Measurements from ENCODE around the gene ADGRG3. TPM values are rescaled to one million over a fixed set of nuclear protein-coding genes. Genes with fewer than 3 reads are reported as not detected.

Gene ADGRG3
- total RNA-seq, 1 donor from 2014 or later = not detected

DNA sequence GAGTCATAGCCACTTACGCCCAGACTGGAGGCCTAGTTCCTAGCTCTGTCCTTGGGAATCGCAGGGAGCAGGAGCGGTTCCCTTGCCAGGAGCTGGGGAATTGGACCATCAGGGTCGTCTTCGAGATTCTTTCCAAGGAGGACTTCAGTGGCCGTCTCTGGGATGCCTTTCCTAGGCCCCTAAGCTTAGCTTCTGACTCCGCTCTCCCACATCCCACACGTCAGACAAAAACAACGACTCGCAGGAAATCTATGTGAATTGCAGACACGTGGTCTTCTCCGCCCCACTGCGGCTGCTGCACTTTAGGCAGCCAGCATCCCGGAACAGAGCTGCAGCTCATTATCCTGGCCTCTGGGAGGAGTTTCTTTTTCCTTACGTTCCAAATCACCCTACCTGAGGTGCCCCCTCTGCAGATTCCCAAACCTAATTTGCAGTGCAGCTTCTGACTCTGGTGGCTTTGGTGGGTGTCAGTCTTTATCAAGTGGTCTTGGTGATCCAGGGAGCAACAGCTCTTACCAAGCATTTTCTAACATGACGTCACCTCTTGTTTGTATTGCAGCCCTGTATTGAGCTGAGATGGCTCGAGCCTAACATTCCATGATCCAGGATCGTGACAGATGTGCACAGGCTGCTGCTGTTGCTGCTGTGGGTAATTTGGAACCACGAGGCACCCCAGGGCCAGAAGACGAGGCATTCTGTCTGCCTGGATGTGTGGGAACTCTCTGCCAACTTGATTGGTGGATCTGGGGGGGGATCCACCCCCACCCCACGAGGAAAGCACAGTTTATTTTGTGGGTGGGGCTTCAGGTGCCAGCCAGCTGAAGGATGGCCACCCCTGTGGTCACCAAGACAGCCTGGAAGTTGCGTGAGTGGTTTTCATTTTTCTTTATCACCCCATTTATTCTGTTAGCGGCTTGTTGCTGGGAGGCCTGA, 68.6 kb downstream of the ADGRG3 start:
- Mint-ChIP-seq H3K9me3 (peaks cover 16% of the 10 kb centered on the region), H3K4me1 (ENCODE audit: low read depth) (peaks cover 19% of the 10 kb centered on the region), H3K27me3 (ENCODE audit: insufficient read depth) (no peaks in the 10 kb centered on the region), H3K27ac (peak overlapping the region; percentile 97), H3K4me3 (peak overlapping the region; percentile 97), H3K36me3 (ENCODE audit: low read depth) (peaks cover 10% of the 10 kb centered on the region)
- intact Hi-C loops (cut with micrococcal nuclease) = loop anchor here (5.0 kb wide), 3 partner anchors 259 to 996 kb away; partner anchors contain the start of genes GOT2 and SETD6
- DNase-seq (ENCODE audit: low spot score) = peak; percentile 41

DNA sequence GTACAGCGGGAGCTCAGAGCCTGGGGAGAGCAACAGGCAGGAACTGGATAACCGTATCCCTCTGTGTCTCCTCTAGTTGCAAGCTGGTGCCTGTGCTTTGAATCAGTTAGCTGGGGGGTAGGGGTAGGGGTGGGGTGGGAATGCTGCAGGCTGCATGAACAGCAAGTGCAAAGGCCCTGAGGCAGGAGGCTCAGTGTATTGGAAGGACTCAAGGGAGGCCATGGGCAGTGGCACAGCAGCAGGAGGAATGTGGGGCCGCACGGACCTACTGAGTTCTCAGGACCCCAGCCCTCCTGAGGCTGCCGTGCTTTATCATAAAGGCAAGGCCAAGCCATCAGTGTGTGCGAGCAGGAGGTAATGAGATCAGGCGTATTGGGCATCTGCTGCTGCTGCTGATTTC, 70.7 kb downstream of the ADGRG3 start:
- H3K36me3 Mint-ChIP-seq (ENCODE audit: low read depth) = peaks cover 2% of the 10 kb centered on the region
- no peak for DNase-seq (ENCODE audit: low spot score)
- H3K4me1 Mint-ChIP-seq (ENCODE audit: low read depth) = peaks cover 19% of the 10 kb centered on the region
- H3K9me3 Mint-ChIP-seq = no peaks in the 10 kb centered on the region
- H3K4me3 Mint-ChIP-seq = no peak overlapping the region
- no peak overlapping the region for H3K27ac Mint-ChIP-seq
- intact Hi-C loops (cut with micrococcal nuclease) = loop anchor here (5.0 kb wide), 3 partner anchors 262 to 993 kb away; partner anchors contain the start of genes GOT2 and SETD6
- no peaks in the 10 kb centered on the region for H3K27me3 Mint-ChIP-seq (ENCODE audit: insufficient read depth)

Other genes starting within 250 kb of the ADGRG3 start
- gene CIAPIN1, start 220.9 kb upstream of the ADGRG3 start, total RNA-seq = 98.0 and 98.4 TPM in 2 replicates
- 51.2 and 51.6 TPM in 2 replicates for gene COQ9, start 220.8 kb upstream of the ADGRG3 start, total RNA-seq
- 89.2 and 90.9 TPM in 2 replicates for gene POLR2C, start 205.6 kb upstream of the ADGRG3 start, total RNA-seq
- 4.4 and 4.9 TPM in 2 replicates for gene DOK4, start 181.8 kb upstream of the ADGRG3 start, total RNA-seq
- gene CCDC102A, start 131.7 kb upstream of the ADGRG3 start, total RNA-seq = 5.7 and 7.3 TPM in 2 replicates
- gene ADGRG5, start 125.7 kb upstream of the ADGRG3 start, total RNA-seq = 5.8 and 7.4 TPM in 2 replicates
- 6.4 and 7.7 TPM in 2 replicates for gene ADGRG1, start 39.7 kb upstream of the ADGRG3 start, total RNA-seq
- gene DRC7, start 26.5 kb downstream of the ADGRG3 start, total RNA-seq = not detected in 2 replicates
- 46.1 and 49.1 TPM in 2 replicates for gene KATNB1, start 67.5 kb downstream of the ADGRG3 start, total RNA-seq
- gene KIFC3, start 134.2 kb downstream of the ADGRG3 start, total RNA-seq = 0.93 and 0.96 TPM in 2 replicates

Data from activated T-helper 1 cell treated with anti-CD3 and anti-CD28 coated beads, Interleukin-12 subunit alpha, Interleukin-12 subunit beta, Interleukin-2, Interleukin-4 antibody, amounts not matched to agents 30 ng/mL and 10 ng/mL and 1 ng/mL, durations not matched to agents 14 hours and 24 hours and 36 hours (primary cell).